Measurements from ENCODE around the gene AMPD1. TPM values are rescaled to one million over a fixed set of nuclear protein-coding genes. Genes with fewer than 3 reads are reported as not detected.

AMPD1 gene
- 0.14 TPM in 1 of 5 replicates, not detected in the others for total RNA-seq (2022; extraction: Qiagen RNA extraction)

DNA sequence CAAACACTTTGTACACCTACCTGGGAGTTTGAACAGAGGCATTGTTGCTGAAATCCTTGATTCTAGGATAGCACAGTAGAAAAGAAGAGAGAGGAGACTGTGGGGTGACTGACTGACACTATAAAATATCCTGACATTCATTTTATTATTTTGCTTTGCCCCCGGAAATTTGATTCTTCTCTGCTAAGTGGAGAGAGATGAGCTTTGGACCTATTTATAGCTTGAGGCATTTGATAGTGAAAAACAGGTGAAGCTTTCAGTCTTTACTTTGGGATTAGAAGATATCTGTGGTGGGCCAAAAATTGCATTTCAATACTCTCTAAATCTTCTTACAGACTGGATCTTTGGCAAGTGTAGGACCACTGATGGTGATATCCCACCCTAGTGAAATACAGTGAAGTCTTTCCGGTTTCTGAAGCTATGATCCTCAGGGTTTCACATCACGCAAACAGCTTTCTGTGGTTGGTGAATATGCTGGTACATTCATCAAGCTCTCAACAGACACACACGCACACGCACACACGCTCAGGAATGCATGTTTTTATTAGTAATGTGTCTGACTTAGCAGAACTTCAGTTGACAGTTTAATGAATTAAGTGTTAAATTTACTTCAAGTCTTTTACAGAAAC is at the start of gene AMPD1:
Gene AMPD1, minus strand, starts transcription at position 117 of the 629 bp plus-strand sequence. Its CDS starts 75 bp downstream, at position 42.

DNA sequence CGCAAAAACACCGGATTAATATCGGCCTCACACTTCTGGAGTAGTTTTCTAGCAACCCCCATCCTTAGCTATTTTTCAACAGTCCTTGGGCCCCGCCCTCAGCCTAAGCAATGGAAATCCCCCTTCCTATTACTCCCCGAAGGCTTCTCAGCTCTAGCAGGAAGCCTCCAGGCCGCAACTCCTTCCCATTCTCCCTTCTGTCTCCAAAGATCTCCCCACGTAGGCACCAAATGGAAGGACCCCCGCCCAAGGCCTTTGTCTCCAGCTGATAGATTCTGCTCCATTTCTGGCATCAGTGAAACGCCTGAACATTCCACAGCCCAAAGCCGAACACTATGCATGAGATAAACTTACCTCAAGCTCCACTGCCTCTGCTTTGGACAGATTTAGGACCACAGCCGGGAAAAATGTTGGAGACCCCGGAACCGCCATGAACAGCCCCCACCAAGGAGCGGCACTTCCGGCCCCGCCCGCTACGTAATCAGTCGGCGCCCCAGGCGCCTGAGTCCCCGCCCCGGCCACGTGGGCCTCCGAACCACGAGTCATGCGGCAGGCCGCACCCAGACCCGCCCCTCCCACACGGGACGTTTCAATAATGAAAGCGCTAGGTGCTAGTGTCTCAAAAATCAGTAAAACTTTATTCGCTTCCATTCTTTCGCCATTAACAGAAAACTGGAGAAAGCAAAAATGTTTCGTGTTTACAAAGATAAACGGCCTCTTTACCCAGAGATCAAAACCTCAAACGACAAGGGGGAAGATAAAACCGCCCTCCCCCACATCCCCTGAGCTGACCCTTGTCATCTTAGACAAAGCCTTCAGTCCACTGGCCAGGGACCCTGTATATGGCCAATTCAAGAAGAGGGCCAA is 21.2 kb upstream of the AMPD1 start, which contains the start of gene NRAS:
Gene NRAS, minus strand, starts transcription at position 468 of the 867 bp plus-strand sequence. CDS start 611 bp downstream, outside the sequence.

DNA sequence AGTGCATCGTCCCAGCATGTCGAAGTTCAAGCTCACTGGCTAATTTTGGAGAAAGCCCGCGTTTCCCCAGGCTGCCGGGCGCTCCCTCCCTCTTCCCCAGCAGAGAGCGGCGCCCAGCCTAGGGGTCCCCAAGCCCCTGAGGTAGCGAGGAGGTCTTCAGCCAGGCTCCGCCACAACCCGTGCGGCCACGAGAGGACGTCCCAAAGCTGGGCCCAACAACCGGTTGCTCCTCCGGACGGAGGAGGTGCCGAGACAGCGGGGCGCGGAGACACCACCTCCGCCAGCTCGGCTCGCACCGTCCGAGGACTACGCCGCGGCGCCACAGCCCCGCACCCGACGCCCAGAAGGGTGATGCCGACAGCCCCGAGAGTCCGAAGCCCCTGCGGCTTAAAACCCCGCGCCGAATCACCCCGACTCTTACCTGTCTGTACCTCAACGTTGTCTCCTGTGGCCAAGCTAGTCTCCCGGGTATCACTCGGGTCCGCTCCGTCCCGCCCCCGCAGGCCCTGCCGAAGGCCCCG is 25.7 kb downstream of the AMPD1 start, which contains the start of gene DENND2C:
Gene DENND2C, minus strand, starts transcription at position 488 of the 521 bp plus-strand sequence. CDS start 44,065 bp downstream, outside the sequence.

Other genes starting within 250 kb of the AMPD1 start
- gene TRIM33, start 184.3 kb downstream of the AMPD1 start, total RNA-seq (2022; extraction: Qiagen RNA extraction): 11.5 to 18.6 TPM (median 14.9 TPM) in 5 replicates
- 25.6 to 28.1 TPM (median 27.6 TPM) in 5 replicates for gene BCAS2, start 113.9 kb downstream of the AMPD1 start, total RNA-seq (2022; extraction: Qiagen RNA extraction)
- gene DENND2C, start 25.5 kb downstream of the AMPD1 start, total RNA-seq (2022; extraction: Qiagen RNA extraction): 0.34 to 0.62 TPM (median 0.39 TPM) in 5 replicates
- gene NRAS, start 21.2 kb upstream of the AMPD1 start, total RNA-seq (2022; extraction: Qiagen RNA extraction): 29.5 to 37.6 TPM (median 32.0 TPM) in 5 replicates
- 133 to 159 TPM (median 146 TPM) in 5 replicates for gene CSDE1, start 62.4 kb upstream of the AMPD1 start, total RNA-seq (2022; extraction: Qiagen RNA extraction)
- gene SIKE1, start 85.1 kb upstream of the AMPD1 start, total RNA-seq (2022; extraction: Qiagen RNA extraction): 10.8 to 20.8 TPM (median 18.7 TPM) in 5 replicates
- gene SYCP1, start 159.3 kb upstream of the AMPD1 start, total RNA-seq (2022; extraction: Qiagen RNA extraction): not detected in 5 replicates

Data from A549 treated with dexamethasone at 1 μM for 4 hours (cell line).